ENCODE data around the gene ALPL.

ALPL gene

DNA sequence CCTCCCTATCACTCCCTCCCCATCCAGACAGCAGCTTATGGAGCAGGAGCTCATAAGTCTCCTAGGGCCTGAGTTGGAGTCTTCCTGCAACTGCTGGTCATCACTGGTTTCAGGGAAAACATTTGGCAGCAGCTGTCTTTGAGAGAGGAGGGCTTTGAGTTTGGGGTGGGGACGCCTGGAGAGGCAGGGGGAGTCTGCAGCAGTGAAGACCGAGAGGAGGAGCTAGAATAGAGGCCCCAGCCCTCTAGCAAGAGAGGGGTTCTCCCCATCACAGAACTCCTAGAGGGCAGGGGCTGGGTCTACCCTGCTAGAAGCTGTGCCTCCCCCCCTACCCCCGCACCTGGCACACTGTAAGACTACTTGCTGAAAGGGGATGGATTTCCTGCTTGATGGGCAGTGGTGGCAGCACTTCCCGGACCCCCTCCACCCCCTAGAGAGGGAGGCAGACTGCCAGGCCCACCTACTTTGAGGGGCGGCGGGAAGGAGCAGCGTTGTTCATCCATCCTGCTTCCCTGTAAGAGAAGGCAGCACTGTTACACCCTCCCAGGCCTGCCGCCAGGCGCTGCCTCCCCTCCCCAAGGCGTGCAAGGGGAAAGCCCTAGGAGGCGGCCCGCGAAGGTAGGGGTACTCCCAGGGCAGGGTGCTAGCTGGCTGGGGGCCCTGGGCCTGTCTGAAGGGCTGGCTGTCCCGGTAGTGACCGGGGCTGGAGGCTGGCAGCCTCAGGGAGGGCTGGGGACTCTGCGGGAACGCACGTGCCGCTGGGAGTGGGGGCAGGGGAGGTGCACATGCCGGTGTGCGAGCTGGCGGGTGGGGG lies 109.5 kb downstream of the ALPL start:
- no peak for DNase-seq (ENCODE audit: low spot score)

DNA sequence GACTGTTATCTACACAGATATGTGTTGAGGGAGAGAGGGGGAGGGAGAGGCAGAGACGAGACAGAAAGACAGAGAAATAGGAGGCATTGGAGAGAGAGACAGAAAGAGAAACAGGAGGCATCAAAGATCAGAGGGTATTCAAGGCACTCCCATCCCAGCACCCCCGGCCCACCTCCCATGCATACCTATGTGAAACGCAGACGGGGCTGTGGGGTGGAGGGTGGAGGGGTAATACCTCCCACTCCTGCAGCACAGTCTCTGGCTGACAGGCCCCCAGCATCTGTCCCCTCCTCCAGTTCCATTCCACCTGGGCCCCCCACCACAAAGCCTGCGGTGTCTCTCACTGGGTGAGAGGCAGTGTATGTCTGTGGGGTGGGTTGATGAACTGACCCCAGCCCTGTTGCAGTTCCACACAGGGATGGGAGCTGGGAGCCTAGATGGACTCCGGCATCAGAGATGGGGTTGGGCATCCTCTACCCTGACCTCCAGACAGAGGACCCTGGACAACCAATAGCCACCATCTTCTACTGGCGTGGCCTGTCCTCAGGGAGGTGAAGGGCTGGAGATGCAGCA lies 110.2 kb downstream of the ALPL start:
- no peak for DNase-seq (ENCODE audit: low spot score)

DNA sequence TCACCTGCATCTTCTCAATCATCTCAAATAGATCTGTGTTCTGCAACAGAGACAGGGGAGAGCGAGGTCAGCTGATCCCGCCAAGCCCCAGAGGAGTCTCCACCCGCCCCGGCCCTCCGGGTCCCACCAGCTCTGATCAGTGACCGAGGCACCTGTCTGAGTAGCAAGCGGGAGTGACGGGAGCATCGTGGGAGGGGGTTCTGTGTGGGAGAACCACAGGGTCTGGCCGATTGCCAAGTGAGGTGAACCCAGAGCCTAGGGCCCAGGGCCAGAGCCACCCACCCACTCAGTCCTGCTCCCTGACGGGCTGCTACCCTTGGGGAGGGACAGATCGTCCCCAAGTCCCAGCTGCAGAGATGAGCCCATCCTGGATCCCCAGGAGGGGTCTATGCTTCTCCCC lies 110.8 kb downstream of the ALPL start:
- DNase-seq (ENCODE audit: low spot score): no peak

DNA sequence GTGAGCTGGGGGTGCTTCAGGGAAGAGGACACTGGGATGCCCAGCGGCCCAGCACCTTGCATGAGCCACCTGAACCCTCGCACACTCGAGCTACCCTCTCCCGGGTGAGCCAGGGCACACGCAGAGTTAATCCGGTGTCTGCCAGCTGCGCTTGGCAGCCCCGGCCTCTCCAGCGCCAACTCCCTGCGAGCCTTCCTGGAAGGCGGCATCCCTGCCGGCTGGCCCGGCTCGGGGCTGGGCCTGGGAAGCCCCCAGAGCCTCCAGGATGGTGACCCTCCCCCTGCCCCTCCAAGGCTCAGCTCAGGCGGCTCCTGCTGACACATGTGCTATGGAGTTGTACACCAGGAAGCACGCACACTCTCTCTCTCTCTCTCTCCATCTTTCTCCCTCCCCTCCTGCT lies 111.3 kb downstream of the ALPL start:
- DNase-seq (ENCODE audit: low spot score): no peak

DNA sequence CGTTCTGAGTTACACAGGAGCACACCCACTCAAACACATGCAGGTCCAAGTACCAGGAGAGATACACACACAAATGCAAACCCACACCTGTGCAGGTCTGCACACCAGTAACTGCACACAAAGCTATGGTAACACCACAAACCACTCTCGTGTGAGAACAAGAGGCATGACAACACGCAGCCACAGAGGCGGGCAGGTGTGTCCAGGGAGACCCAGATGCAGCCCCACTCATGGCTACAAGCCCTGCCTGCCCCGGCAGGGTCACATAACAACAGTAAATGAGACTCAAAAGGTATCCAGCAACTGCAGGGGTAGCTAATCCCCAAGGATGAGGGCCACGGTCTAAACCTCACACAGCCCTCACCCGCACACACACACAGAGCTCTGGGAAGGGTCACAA lies 111.8 kb downstream of the ALPL start:
- DNase-seq (ENCODE audit: low spot score): no peak

DNA sequence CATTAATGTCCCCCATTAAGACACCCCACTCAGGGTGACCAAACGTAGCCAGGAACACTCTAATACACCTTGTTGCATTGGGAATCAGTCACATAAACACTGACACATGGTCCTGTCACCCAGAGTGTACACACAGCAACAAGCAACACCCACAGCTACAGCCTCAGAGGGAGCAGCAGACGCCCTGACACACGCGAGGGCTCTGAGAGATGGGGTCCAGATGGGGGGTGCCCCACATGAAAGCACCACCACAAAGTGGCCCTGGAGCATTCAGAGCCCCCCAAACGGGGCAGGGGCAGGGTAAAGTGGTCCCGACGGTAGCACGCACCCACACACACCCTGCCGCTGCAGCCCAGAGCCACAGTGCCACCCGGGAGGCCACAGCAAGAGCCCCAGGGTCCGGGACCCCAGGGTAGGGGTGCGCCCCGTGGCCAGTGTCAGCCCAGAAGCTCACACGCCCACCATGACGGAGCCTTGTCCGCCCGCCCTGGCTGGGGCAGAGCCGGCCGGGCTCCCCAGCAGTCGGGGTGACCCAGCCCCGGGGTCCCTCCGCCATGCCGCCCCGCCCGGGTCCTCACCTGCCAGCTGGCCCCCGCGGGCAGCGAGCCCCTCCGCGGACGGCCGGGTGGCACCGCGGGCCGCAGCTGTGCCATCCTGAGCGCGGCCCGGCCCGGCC lies 112.7 kb downstream of the ALPL start:
- DNase-seq (ENCODE audit: low spot score): no peak

DNA sequence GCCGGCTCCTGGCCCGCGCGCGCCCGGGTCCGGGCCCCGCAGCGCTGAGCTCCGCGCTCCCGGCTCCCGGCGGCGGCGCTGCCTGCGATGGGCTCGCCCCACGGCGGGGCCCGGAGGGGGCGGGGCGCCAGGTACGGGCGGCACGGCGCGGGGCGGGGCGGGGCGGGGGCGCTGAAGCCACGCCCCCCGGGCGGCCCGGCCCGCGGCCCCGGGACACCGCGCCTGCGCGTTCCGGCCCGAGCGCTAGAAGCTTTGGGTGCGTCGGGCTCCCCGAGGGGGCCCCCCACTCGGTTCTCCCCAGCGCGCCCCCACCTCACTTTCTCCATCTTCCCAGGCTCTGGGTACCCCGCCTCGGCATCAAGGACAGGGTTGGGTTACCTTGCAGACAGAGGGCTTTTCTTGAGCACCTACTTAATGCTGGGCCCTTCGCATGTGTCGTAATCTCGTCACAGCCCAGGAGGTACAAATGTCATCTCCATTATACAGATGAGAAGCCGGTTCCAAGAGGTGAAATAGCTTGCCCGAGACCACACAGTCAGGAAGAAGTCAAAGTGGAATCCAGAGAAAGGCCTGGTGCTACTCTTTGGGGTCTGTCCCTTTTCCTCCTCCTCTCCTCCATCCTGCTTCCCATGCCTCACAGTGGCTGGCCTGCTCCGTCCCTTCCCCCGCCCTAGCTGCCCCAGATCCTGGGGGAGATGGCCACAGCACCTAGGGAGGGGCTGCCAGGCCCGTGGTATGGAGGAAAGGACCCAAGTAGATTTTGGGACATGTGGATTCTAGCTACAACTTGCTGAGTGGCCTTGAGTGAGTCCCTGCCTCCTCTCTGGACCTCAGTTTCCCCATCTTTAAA lies 113.5 kb downstream of the ALPL start:
- peak; percentile 26 for DNase-seq (ENCODE audit: low spot score)

DNA sequence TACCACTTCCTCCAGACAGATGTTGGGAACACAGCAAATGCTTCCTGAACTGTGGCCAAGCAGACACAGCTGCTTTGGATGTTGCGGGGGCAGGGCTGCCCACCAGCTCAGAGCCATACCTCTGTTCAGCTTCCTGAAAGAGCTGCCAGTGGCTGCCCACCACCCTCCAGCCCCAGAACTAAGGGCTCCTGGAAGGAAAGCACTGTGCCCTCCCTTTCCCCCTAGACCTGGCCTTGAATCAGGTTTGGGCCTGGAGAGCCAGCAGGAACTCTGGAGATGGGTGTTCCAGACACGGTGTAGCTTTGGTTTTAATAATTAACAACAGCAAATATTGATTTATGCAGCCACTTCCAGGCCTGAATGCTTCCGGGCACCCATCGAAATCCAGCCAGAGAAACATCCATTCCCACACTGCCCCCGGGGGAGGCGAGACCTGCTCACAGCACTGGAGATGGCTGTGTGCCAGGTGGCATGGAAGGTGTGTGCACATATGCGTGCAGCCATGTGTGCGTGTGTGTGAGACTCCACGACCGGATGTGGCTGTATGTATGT lies 114.3 kb downstream of the ALPL start:
- DNase-seq (ENCODE audit: low spot score): no peak

DNA sequence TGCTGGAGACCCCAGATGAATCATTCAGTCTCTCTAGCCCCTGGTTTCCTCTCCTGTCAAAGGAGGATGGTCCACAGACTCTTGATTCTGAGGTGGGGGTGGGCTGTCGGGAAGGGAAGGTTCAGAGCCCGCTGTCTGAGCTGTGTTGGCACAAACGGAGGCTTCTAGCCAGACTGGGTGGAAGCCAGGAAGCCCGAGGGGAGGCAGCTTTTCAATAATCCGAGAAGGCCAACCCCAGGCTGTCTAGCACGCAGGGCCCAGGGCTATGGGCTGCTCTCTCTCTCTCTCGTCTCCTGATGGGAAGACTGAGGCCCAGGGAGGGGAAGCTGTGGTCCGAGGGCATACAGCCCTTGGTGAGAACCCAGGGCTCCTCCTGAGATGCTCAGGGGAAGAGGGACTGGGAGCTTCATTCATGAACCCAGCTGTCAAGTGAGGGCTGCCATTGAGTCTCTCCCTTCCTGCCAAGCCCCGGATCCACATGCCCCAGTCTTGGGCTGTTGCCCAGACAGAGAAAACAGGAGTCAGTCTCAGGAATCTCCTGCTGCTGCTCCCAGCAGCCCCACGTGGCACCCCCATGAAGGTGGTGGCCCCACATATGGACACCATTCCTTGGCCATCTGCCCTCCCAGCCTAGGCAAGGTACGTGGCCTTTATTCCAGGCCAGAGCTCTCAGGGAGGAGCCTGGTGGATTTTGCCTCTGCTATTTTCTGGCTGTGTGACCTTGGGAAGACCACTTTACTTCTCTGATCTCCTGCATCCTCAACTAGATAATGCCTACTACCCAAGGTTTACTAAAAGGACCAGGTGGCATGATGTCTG lies 115.6 kb downstream of the ALPL start:
- DNase-seq (ENCODE audit: low spot score): no peak

DNA sequence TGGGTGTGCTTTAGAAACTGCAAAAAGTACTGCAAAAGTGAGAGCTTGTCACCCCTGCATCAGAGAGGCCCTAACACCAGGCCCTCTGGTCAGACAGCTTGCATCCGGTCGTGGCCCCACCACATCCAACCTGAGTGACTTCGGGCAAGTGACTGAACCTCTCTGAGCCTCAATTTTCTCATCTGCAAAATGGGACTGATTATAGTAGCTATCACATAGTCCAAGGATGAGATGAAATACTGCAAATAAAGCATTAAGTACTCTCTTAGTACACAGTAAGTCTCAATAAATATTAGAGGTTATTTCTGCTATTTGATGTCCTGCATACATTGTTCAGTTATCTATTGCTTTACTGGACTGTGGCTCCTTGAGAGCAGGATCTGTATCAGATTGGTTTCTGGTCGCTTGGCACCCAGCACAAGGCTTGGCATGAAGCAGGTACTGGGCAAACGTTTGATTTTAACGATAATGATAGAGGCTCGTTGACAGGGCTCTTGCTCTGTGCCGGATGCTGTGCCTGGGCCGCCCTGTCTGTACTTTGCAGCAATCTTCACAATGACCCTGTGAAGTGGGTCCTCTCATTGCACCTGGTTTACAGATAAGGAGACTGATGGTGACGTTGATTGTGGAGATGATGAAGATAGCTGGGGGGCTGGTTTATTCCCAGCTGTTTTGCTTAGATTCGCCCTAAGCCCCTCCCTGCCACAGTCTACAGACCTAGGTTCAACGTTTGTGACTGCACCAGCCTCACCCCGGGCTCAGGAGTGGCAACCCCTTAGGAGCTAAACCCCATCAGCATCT lies 116.4 kb downstream of the ALPL start:
- DNase-seq (ENCODE audit: low spot score): no peak

DNA sequence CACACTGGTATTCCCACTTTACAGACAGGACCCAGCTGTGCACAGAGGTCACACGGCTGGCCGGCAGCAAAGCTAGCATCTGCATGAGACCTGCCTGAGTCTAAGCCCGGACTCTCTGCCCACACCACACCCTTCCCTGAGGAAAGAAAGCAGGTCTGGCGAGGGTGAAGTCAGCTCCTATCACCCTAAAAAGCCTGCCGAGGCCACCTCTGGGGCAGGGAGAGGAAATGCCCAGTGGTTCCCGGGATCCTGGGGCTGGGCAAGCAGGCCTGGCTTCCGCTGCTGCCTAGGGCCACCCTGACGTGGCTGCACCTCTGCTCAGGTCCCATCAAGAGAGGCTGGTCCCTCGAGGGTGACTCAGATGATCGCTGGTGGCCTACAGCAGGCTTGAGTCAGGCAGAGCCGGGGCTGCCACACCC lies 117.7 kb downstream of the ALPL start:
- DNase-seq (ENCODE audit: low spot score): no peak

Measured in CD4-positive, alpha-beta T cell treated with Interleukin-15 for 4 hours (primary cell).